GM19372 (cell line): ENCODE results near the gene UPB1.

Experiments used
- ATAC-seq: cut with Tn5 transposase; IDR thresholded peaks from one replicate; pipeline ENCODE4 v1.9.1; 2021; ENCODE audit warnings: mild to moderate bottlenecking, low read depth, moderate library complexity; ENCODE audit not compliant: unreplicated experiment

Gene UPB1

GRCh38 chr22:24494528-24495364, at the start of gene UPB1:
UPB1 (plus strand) TSS chr22:24495332; CDS start chr22:24495404, 72 bp downstream.
- no peak for ATAC-seq

DNA sequence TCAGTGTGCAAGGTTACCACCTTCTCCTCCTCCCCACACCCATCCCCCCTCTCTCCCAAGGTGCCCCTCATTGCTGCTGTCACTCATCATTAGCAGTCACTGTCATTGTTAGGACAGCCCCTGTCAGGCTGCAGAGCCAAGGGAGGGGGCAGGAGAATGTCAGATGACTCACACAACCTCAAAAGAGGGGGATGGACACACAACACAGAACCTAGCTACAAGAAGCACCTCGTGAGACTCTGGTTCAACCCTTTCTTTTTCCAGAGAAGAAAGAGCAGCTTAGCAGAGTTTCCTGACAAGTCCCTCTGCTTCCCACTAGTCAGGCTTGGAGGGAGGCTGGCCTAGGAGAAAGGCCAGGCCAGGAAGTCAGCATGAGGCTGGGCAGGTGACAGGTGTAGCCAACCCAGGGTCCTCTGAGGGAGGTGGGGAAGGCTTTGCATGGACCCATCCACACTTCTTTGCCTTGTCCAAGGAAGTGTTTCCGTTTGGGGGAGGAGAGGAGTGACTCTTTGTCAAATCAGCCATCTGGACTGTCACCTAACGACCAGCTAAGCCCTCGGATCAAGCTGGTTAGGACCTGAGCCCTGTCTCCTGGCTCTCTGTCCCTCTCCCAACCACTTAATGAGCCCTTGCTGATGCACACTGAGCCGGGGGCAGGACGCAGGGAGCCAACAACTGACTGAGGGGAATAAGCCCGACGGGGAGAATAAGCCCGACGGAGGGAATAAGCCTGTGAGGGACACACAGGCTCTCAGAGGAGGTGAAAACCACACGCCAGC, 49.5 kb upstream of the UPB1 start:
- ATAC-seq, result no peak

DNA sequence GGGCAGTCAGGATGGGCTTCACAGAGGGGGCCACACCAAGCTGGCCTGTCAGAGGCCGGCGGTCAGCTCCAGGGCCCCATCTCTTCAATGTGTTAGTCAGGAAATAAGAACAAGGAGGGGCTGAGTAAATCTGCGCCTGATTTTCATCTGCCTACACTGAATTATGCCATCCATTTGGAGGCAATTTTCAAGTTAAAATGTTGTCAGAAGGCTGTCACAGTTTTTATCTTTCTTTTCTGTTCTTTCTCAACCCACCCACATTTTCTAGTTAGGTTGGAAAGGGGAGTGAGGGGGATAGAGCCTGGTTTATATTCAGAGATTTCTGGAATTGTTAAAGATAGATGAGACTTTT, 48.9 kb upstream of the UPB1 start:
- ATAC-seq, result no peak

- ATAC-seq, result no peak
Observed at GRCh38 chr22:24450610-24451009, 44.5 kb upstream of the UPB1 start.

DNA sequence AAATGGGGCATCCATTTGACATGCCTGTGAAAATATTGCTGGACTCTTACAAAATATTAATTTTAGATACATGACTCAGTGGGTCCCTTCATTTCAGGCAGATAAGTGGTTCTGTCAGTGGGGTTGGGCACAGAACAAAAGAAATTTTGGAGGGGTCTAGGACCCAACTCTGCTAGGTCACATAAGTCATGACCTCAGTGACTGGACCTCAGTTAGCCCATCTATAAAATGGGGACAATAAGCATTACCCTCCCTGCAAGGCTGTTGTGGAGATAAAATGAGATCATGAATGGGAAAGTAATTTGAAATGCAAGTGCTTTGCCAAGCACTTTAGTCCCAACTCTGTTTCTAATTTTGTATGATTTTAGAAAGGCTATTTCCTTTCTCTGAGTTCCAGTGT, 44.0 kb upstream of the UPB1 start:
- no peak for ATAC-seq

DNA sequence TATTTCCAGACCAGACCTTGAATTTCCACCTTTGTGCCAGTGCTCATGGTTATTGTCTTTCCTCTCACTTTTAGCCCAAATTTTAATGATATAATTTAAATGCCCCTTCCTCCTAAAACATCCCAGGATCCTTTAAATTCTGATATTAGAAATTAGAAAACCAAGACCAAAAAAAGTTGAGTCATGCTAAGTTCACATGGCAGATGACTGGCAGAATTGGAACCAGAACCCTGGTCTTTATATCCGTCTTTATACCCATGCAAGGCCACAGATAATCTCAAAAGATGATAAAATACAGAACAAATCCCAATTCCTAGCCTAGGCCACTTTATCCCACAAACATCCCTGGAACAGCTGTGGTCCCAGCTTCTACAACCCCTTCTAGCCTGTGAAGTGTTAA, 41.3 kb upstream of the UPB1 start:
- no peak for ATAC-seq

DNA sequence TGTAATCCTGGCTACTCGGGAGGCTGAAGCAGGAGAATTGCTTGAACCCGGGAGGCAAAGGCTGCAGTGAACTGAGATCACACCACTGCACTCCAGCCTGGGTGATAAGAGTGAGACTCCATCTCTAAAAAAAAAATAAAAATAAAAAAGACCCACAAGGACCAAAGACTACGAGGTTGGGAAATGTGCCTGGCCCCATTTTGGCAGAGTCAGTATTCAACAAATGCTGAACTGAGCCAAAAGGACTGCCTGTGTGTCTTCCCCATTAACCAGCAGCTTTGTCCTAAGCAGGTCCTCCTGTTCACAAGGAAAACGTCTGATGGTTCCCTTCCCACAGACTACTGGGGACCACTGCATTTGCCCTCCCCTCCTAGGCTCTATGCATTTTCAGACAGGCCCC, 40.1 kb upstream of the UPB1 start:
- no peak for ATAC-seq

GRCh38 chr22:24455751-24456426, 39.2 kb upstream of the UPB1 start:
- no peak for ATAC-seq

DNA sequence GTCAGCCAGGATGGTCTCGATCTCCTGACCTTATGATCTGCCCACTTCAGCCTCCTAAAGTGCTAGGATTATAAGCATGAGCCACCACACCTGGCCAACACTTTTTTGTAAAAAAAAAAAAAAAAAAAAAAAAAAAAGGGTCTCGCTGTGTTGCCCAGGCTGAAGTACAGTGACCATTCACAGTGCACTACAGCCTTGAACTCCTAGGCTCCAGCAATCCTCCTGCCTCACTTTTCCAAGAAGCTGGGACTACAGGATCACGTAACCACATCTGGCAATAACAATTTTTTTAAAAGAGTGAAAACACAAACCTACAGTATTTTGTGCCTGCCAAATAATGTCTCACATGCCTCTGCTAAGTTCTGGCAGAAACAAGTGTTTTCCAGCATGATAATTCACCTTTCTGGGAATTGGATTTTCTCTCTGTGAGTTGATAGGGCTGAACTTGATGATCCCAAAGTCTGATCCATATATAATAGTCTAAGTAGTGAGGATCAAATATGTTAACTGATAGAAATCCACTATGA, 37.2 kb upstream of the UPB1 start:
- no peak for ATAC-seq

- ATAC-seq, result no peak
Observed at GRCh38 chr22:24459911-24460310, 35.2 kb upstream of the UPB1 start.

DNA sequence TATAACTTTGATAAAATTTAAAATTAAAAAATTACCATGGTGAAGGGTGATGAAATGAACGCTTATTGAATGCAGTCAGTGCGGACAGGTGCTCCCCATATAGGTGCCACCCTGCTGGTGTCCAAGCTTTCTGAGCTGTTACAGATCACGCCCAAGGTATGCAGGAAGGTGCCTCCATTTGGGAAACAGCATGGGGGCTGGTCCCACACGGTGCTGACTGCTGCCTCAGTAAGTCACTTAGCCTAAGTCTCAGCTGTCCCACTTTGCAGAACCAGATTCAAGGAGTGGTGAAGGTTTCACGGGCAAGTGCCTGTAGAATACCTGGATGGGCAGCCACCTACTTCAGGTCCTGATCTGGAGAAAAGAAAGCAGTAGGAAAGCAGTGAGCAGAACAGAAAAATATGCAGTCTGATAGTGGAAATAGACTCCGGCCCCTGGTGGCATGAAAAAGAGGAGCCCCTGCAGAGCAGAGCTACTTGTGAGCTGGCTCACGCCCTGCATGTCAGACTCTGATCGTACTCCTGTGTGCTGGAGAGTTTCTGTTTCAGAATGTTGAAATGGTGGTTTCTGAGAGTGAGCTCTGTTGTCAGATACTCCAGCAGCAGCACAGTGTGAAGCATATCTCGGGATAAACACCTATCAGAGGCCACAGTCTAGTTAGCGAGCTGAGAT, 34.6 kb upstream of the UPB1 start:
- no peak for ATAC-seq

GRCh38 chr22:24463071-24463760, 31.9 kb upstream of the UPB1 start:
- ATAC-seq, result no peak

- no peak for ATAC-seq
Observed at GRCh38 chr22:24465566-24465965, 29.6 kb upstream of the UPB1 start.

DNA sequence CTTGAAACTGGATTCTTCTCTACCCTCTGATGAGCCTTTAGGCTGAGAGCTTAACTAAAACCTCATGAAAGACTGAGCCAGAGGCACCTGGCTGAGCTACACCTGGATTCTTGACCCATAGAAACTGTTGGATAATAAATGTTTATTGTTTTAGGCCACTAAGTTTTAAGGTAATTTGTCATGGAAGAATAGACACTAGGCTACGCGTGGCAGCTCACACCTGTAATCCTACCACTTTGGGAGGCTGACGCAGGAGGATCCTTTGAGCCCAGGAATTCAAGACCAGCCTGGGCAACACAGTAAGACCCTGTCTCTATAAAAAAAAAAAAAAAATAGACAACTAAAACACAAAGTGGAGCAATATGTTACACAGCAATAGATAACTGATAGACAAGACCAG, 29.2 kb upstream of the UPB1 start:
- no peak for ATAC-seq

DNA sequence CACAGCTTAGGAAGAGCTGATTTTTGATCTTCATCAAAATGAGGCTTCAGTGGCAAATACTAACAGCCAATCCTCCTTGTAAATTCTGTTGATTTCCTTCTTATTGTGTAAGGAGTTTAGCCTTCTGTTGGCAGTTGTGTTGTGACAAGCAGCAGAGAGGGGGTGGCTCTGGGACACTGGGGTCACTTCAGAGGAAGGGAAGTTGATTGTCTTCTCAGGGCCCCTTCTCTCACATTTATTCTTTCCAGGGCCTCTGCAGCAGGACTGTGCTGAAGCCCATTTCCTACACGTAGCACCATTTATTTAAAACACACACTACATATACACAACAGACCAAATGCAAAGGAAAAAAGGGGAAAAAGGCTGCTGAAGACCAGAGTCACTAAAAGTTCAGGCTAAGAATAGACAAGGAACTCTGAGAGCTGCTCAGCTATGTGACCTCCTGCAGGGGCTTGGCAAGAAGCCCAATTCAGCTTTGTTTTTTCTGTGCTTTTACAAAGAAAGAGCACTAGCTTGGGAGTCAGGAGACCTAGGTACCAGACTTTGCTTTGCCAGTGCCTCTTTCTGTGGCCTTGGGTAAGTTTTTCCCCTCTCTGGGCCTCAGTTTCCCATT, 28.3 kb upstream of the UPB1 start:
- no peak for ATAC-seq

- no peak for ATAC-seq
Observed at GRCh38 chr22:24467340-24467739, 27.8 kb upstream of the UPB1 start.

- ATAC-seq, result no peak
Observed at GRCh38 chr22:24471570-24471969, 23.6 kb upstream of the UPB1 start.

DNA sequence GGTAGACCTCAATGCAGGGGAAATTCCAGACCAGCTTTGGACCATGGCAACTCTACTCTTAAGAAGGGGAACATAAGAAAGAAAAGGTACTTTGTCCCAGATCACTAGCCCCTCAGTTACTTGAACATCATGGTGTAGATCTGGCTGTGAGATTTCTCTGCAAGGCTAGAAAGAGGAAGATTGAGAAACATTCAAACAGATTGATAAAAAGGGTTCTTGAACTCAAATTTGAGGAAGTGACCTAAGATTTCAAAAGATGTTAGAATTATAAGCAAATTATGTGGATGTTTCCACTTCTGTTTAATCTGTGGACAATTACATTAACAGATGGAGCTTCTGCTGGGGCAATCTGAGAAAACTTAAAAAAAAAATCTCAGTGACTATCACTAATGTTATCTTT, 21.8 kb upstream of the UPB1 start:
- ATAC-seq, result no peak

DNA sequence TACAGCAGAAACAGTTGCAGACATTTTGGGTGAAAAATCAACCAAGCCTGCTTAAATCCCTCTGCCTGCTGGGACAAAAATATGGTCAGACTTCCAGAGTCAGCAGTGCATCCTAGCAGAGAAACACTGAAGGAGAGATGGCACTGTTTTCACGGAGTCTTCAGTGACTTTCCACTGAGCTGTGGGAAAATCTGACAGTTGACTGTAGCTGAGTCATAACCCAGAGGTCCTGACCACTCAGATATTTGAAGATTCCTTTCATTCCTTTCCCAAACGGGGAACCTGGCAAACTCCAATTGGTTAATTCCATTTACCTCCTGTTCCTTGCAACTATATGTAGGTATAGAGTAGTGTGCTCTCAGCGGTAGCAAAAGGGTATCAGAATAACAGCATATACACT, 20.9 kb upstream of the UPB1 start:
- no peak for ATAC-seq
